GM19193 (cell line): ENCODE data around the gene DDX1.

ENCODE experiments used
- POLR2A ChIP-seq: IDR thresholded peaks from 4 replicates; pipeline ENCODE4 v1.6.1; 2011; ENCODE audit not compliant: insufficient read depth, insufficient read length; ENCODE audit errors: extremely low read depth

Gene DDX1

DNA sequence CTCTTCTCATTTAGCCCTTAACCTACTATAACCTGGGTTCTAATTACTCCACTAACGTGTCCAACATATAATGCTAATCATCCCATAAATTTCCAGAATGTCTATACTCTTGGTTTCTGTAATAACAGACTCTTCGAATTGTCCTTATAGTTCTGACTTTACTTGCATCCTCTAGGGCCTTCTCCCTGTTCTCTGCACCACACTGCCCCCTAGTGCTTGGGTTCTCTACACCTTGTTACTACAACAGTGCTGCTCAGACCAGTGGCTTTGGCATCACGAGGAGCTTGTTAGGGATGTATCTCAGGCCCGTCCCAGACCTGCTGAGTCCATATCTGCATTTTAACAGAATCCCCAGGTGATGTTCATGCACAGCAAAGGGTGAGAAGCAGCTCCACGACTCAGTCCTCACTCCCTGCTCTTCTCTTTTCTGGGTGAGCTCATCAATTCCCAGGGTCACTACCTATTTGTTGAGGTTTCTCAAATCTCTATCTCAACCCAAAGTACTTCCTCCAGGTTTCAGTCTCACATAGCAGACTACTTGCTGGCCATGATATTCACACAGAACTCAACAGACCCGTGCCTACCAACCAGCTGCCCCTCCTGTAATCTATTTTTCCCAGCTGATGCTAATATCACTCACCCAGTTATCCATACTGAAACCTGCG lies 14.5 kb upstream of the DDX1 start:
- TF ChIP-seq POLR2A = no peak

DNA sequence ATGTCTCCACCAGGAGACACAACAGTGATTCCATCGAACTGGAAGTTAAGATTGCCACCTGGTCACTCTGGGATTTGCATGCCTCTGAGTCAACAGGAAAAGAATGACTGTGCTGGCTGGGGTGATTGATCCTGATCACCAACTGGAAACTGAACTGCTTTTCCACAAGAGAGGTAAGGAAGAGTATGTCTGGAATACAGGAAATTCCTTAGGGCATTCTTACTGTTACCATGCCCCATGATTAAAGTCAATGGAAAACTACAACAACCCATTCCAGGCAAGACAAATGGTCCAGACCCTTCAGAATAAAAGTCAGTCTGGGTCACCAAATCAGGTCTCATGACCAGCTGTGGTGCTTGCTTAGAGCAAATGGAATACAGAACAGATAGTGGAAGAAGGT lies 12.0 kb upstream of the DDX1 start:
- TF ChIP-seq POLR2A = no peak

GRCh38 chr2:15580451-15580850 lies 11.2 kb upstream of the DDX1 start:
- TF ChIP-seq POLR2A = no peak

- TF ChIP-seq POLR2A = no peak
Observed at GRCh38 chr2:15582710-15583357, 8.8 kb upstream of the DDX1 start.

DNA sequence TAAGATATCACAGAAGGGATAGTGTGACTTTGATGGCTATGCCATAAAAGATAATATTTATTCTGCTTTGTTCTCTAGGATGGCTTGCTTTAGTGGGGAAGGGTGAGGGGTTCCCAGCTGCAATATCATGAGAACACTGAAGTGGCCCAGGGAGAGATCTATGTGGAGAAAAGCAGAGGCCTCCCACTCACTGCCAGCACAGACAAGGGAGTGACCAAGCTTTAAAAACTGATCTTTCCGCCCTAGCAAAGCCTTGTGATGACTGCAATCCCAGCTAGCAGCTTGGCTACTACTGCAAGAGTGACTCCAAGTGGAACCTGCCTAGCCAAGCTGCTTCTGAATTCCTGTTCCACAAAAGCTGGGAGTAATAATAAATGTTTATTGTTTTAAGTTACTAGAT lies 7.8 kb upstream of the DDX1 start:
- TF ChIP-seq POLR2A = no peak

GRCh38 chr2:15584316-15584715 lies 7.4 kb upstream of the DDX1 start:
- no peak for TF ChIP-seq POLR2A

DNA sequence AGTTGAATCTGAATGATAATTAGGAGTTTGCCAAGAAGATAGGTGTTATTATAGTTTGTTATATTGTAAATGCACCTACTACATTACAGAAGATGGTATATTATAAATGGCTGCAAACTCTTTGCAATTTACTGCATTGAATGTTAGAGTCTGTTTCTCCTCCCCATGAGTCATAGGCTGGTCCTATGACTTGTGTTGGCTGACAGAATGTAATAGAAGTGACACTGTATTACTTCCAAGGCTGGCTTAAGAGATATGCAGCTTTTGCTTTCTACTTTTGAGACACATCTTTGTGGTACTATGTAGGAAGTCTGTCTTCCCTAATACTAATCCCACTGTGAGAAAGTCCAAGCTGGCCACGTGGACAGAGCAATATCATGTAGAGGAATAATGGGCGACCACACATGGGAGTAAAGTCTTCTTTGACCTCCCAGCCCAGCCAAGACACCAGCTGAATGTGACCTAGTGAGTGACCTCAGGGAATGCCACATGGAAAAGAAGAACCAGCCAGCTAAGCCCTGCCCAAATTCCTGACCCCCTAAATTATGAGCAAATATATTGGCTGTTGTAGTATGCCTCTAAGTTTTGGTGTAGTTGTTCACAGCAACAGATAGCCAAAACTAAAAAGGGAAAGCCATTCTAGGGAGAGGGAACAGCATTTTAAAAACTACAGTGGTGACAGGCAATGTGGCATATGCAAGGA lies 6.8 kb upstream of the DDX1 start:
- TF ChIP-seq POLR2A = no peak

- TF ChIP-seq POLR2A = no peak
Observed at GRCh38 chr2:15588329-15588919, 3.2 kb upstream of the DDX1 start.

DNA sequence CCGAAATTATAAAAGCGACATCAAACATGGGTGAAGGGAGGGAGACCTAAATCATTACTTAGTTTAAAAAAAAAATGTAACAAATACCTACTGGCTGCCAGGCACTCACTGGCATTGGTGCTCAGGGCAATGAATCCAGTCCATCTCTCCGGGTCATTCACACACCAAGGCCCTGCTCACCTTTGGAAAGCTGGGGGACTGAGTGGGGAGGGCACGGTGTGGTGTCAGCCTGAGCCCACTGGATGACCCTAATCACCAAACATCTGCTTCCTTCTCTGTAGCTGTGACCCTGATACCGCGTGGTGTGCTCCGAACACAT lies 336 bp upstream of the DDX1 start:
- no peak for TF ChIP-seq POLR2A

- no peak for TF ChIP-seq POLR2A
Observed at GRCh38 chr2:15593327-15593705, 1.6 kb downstream of the DDX1 start.

DNA sequence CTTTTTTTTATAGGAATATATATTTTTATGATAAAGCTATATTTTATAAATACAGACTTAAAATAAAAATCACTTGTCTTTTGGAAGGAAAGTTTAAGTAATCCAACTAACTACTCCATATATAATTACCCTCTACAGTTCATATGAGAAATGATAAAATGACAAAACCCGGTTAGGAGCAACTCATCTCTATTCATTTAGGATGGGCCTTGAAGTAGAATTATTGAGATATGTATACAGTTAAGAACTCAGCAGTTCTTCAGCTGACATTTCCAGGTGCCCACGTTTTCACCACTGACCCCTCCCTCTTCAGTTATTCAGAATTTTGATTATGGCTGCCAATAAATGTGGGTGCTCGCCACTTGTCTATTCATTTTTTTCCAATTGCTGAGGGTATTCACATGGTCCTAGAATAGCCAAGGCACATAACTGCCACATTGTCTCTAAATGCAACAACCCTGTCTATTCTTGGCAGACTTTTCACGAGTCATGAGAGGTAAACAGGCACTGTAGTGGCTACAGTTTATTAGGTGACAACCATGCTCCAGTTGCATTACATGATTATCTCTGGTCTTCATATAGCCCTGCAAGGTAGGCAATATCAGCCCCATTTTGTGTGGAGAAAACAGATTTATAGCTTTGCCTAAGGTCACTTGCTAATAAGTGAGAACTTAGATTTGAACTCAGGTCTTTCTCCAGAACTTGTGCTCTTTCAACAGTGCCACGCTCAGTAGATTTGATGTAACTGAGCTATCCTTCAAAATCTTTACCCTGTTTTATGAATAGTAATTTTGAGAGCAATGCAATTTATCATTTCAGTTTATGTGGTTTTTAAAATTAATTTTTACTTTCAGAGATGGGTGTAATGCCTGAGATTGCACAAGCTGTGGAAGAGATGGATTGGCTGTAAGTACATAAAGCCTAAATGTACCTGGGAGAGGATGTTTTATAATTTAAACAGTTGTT lies 2.9 kb downstream of the DDX1 start:
- TF ChIP-seq POLR2A = no peak

DNA sequence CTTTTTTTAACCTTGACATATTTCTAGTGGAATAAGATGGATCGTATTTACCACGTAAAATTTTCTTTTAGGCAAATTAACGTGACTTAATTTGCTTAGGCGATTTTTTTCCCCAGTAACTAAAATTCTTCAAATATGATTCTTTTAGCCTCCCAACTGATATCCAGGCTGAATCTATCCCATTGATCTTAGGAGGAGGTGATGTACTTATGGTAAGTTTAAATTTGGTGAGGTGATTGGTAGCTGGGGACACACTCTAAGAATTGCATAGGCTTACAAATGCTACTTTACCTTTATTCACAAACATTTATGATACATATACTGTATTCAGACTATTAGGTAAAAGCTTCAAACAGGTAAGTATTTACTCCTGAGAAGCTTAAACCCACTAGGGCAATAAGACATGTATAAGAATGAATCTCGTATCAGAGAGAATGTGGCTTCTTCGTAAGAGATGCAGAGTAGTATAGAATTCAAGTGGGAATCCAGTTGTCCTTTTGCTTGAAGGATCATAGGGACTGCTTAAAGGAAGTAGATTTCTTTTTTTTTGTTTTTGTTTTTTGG lies 3.8 kb downstream of the DDX1 start:
- TF ChIP-seq POLR2A = no peak

DNA sequence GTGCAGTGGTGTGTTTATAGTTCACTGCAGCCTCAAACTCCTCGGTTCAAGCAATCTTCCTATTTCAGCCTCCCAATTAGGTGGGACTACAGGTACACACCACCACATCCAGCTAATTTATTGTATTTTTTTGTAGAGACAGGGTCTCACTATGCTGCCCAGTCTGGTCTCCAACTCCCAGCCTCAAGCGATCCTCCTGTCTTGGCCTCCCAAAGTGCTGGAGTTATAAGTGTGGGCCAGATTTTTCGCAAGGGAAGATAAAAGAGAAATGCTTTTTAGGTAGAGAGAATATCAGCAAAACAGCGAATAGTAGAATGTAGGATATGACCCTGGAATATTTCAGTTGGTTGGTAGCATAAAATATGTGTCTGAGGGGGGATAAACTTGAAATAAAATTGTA lies 4.3 kb downstream of the DDX1 start:
- TF ChIP-seq POLR2A = no peak

GRCh38 chr2:15596350-15596749 lies 4.7 kb downstream of the DDX1 start:
- no peak for TF ChIP-seq POLR2A
